ENCODE data around the gene FEM1B. TPM values are rescaled to one million over a fixed set of nuclear protein-coding genes. Genes with fewer than 3 reads are reported as not detected.

The FEM1B gene
- polyA plus RNA-seq, 3 donors, result 21.5 to 26.4 (median 26.0) TPM

DNA sequence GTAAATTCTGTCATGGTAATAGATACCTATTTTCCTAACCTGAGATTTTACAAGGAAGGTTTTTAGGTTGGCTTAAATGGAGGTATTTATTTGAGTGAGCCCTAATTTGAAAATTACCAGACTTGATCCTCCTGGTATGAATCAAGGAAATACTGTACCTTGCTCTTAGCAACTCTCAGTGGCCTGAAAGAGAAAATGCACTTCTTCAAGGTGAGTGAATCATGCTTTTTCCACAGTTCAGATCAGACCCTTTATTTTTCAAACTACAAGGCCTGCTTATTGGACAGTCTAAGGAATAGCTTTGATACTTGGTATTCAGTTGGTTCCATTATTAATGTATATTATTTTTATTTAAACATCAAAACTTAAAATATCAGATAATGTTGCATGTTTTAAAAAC is 15.4 kb downstream of the FEM1B start:
- no peak overlapping the region for H3K4me3 ChIP-seq (replicated peaks in 1 of 3; ENCODE audit: low read depth in 2 of 3, low read length in 3 of 3)
- peaks cover 74% of the 10 kb centered on the region for H3K79me2 ChIP-seq (ENCODE audit: insufficient read depth, low read length)
- H3K27ac ChIP-seq (ENCODE audit: low read depth in 1 of 2, low read length in 2 of 2), result no peak overlapping the region
- no peak for DNase-seq
- H4K20me1 ChIP-seq (ENCODE audit: insufficient read depth, low read length), result peaks cover 76% of the 10 kb centered on the region
- H3K9ac ChIP-seq (ENCODE audit: insufficient read depth, low read length, poor library complexity, severe bottlenecking), result no peak overlapping the region
- TF ChIP-seq, protein P1, sequence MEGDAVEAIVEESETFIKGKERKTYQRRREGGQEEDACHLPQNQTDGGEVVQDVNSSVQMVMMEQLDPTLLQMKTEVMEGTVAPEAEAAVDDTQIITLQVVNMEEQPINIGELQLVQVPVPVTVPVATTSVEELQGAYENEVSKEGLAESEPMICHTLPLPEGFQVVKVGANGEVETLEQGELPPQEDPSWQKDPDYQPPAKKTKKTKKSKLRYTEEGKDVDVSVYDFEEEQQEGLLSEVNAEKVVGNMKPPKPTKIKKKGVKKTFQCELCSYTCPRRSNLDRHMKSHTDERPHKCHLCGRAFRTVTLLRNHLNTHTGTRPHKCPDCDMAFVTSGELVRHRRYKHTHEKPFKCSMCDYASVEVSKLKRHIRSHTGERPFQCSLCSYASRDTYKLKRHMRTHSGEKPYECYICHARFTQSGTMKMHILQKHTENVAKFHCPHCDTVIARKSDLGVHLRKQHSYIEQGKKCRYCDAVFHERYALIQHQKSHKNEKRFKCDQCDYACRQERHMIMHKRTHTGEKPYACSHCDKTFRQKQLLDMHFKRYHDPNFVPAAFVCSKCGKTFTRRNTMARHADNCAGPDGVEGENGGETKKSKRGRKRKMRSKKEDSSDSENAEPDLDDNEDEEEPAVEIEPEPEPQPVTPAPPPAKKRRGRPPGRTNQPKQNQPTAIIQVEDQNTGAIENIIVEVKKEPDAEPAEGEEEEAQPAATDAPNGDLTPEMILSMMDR (IDR thresholded peaks at IDR 0.05), result no peak
- peaks cover 0 to under 1% of the 10 kb centered on the region in 2 donors for H3K4me1 ChIP-seq (ENCODE audit: control insufficient read depth in 1 of 2, insufficient read depth in 2 of 2, low read length in 2 of 2)
- Mint-ChIP-seq H3K27me3 (ENCODE audit: low read depth in 3 of 3) (peaks cover 0 to 2% (median 0%) of the 10 kb centered on the region in 3 donors), H3K4me3 (no peak overlapping the region), H3K36me3 (peaks cover 39 to 65% of the 10 kb centered on the region in 2 donors), H3K27ac (no peak overlapping the region), H3K9me3 (no peaks in the 10 kb centered on the region), H3K4me1 (peaks cover 19% of the 10 kb centered on the region)
- H3K4me2 ChIP-seq (replicated peaks; ENCODE audit: extremely low read depth, low read length, poor library complexity, severe bottlenecking), result no peak overlapping the region
- peaks cover 38 to 60% of the 10 kb centered on the region in 2 donors for H3K36me3 ChIP-seq (replicated peaks in 1 of 2; ENCODE audit: control insufficient read depth in 1 of 2, insufficient read depth in 2 of 2, low read length in 2 of 2)
- H2AFZ ChIP-seq (ENCODE audit: insufficient read depth, low read depth, low read length, poor library complexity, severe bottlenecking), result no peak overlapping the region
- H3K27me3 ChIP-seq (ENCODE audit: control insufficient read depth in 2 of 2, insufficient read depth in 2 of 2, low read length in 2 of 2), result no peaks in the 10 kb centered on the region
- intact Hi-C loops (cut with micrococcal nuclease), result no loop called here
- H3K9me3 ChIP-seq (replicated peaks in 1 of 2; ENCODE audit: control insufficient read depth in 1 of 2, insufficient read depth in 1 of 2, low read length in 2 of 2), result no peaks in the 10 kb centered on the region

DNA sequence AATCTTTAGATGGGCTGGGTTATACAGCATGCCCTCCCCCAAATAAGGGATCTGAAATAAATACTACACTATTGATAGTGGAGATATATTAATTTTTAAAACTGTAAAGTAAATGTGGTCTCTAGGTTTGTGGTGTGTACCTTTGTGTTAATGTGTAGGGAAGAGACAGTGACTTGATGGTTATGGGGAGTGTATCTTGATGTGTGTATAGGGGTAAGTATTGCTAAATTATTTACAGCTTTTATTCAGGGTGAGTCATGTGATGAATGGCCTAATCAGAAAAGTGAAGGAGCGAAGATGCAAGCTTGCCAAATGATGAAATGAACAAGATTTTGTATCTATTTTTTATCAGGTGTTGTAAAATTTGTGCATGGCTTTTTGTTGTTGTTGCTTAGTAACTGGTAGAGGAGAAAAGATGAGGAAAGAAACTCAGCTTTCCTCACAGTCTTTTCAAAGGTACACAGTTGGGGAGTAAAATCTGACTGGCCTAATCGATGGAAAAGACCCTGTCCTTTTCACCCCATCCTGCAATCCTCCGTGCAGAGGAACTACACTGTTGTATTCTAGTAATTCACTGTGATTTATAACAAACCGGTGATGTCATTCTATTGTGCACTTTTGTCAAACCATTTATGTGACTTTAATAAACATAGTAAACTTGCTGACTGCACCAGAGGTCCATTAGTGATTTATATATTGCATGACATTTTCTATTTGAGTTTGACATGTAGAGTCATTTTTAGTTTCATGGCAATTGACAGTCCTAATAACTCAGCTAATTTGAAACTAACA is 17.7 kb downstream of the FEM1B start:
- WGBS (ENCODE audit: insufficient coverage), result 40% methylated on average over 1 of the region's 4 CpGs
- H3K9me3 ChIP-seq (replicated peaks in 1 of 2; ENCODE audit: control insufficient read depth in 1 of 2, insufficient read depth in 1 of 2, low read length in 2 of 2), result no peaks in the 10 kb centered on the region
- TF ChIP-seq, protein P1 (IDR thresholded peaks at IDR 0.05), result no peak
- no peak overlapping the region for H3K9ac ChIP-seq (ENCODE audit: insufficient read depth, low read length, poor library complexity, severe bottlenecking)
- Mint-ChIP-seq H3K4me1 (peaks cover 27% of the 10 kb centered on the region), H3K27me3 (ENCODE audit: low read depth in 3 of 3) (peaks cover 0 to 2% (median 0%) of the 10 kb centered on the region in 3 donors), H3K27ac (no peak overlapping the region), H3K36me3 (peaks cover 28 to 51% of the 10 kb centered on the region in 2 donors), H3K4me3 (no peak overlapping the region), H3K9me3 (no peaks in the 10 kb centered on the region)
- no peak overlapping the region for H3K4me3 ChIP-seq (replicated peaks in 1 of 3; ENCODE audit: low read depth in 2 of 3, low read length in 3 of 3)
- DNase-seq, result no peak
- no peak overlapping the region for H3K27ac ChIP-seq (ENCODE audit: low read depth in 1 of 2, low read length in 2 of 2)
- H3K79me2 ChIP-seq (ENCODE audit: insufficient read depth, low read length), result peaks cover 54% of the 10 kb centered on the region
- no peaks in the 10 kb centered on the region for H3K27me3 ChIP-seq (ENCODE audit: control insufficient read depth in 2 of 2, insufficient read depth in 2 of 2, low read length in 2 of 2)
- H3K4me1 ChIP-seq (ENCODE audit: control insufficient read depth in 1 of 2, insufficient read depth in 2 of 2, low read length in 2 of 2), result peaks cover 19 to 20% of the 10 kb centered on the region in 2 donors
- H3K36me3 ChIP-seq (replicated peaks in 1 of 2; ENCODE audit: control insufficient read depth in 1 of 2, insufficient read depth in 2 of 2, low read length in 2 of 2), result peaks cover 23 to 44% of the 10 kb centered on the region in 2 donors
- intact Hi-C loops (cut with micrococcal nuclease), result no loop called here
- peaks cover 57% of the 10 kb centered on the region for H4K20me1 ChIP-seq (ENCODE audit: insufficient read depth, low read length)
- H2AFZ ChIP-seq (ENCODE audit: insufficient read depth, low read depth, low read length, poor library complexity, severe bottlenecking), result no peak overlapping the region
- H3K4me2 ChIP-seq (replicated peaks; ENCODE audit: extremely low read depth, low read length, poor library complexity, severe bottlenecking), result no peak overlapping the region
